ENCODE measurements around the gene SLC25A34. TPM values are rescaled to one million over a fixed set of nuclear protein-coding genes. Genes with fewer than 3 reads are reported as not detected.

Gene SLC25A34
- polyA plus RNA-seq, 1 experiment: 0.46 TPM

- no peaks in the 10 kb centered on the region for H3K9me3 ChIP-seq (ENCODE audit: control insufficient read depth, insufficient read depth, low read length)
- H3K27me3 ChIP-seq (ENCODE audit: control insufficient read depth, insufficient read depth, low read length): no peaks in the 10 kb centered on the region
- TF ChIP-seq CTCF (IDR thresholded peaks at IDR 0.05; ENCODE audit: low read depth, low read length): no peak
- H3K4me3 ChIP-seq (ENCODE audit: low read depth, low read length): no peak overlapping the region
- no peak overlapping the region for H3K27ac ChIP-seq (ENCODE audit: low read depth, low read length)
- POLR2A ChIA-PET: no interaction called here
- CTCF ChIA-PET: no interaction called here
- DNase-seq (ENCODE audit: low read depth, low spot score): no peak
These were observed 49.6 kb downstream of the SLC25A34 start for GRCh38 chr1:15785683-15786082.

- no peak for DNase-seq (ENCODE audit: low read depth, low spot score)
- H3K27ac ChIP-seq (ENCODE audit: low read depth, low read length): peak overlapping the region; percentile 31
- CTCF ChIA-PET: interaction anchor here (0.7 kb wide), 1 partner anchor 140 kb away, joined by 3 read pairs; no protein-coding TSS in a partner anchor
These were observed 50.5 kb downstream of the SLC25A34 start for GRCh38 chr1:15786581-15786980.

GRCh38 chr1:15788624-15789301 lies 52.7 kb downstream of the SLC25A34 start:
- no peak for DNase-seq (ENCODE audit: low read depth, low spot score)
- no peak for TF ChIP-seq CTCF (IDR thresholded peaks at IDR 0.05; ENCODE audit: low read depth, low read length)
- CTCF ChIA-PET: interaction anchor here (0.6 to 0.8 kb wide), 2 partner anchors 21 to 26 kb away, joined by 3 read pairs; no protein-coding TSS in a partner anchor

More at GRCh38 chr1:15786581-15786980, 50.5 kb downstream of the SLC25A34 start:
- no peaks in the 10 kb centered on the region for H3K27me3 ChIP-seq (ENCODE audit: control insufficient read depth, insufficient read depth, low read length)
- POLR2A ChIA-PET: interaction anchor here (0.9 kb wide), 1 partner anchor 26 kb away, joined by 3 read pairs; no protein-coding TSS in a partner anchor
- no peaks in the 10 kb centered on the region for H3K9me3 ChIP-seq (ENCODE audit: control insufficient read depth, insufficient read depth, low read length)
- TF ChIP-seq CTCF (IDR thresholded peaks at IDR 0.05; ENCODE audit: low read depth, low read length): no peak
- no peak overlapping the region for H3K4me3 ChIP-seq (ENCODE audit: low read depth, low read length)

More at GRCh38 chr1:15788624-15789301, 52.7 kb downstream of the SLC25A34 start:
- Histone ChIP-seq H3K27me3 (ENCODE audit: control insufficient read depth, insufficient read depth, low read length) (no peaks in the 10 kb centered on the region), H3K4me3 (ENCODE audit: low read depth, low read length) (no peak overlapping the region), H3K9me3 (ENCODE audit: control insufficient read depth, insufficient read depth, low read length) (no peaks in the 10 kb centered on the region), H3K27ac (ENCODE audit: low read depth, low read length) (peak overlapping the region; percentile 24)
- POLR2A ChIA-PET: interaction anchor here (0.9 to 1.0 kb wide), 2 partner anchors 27 to 29 kb away, joined by 3 to 4 read pairs; no protein-coding TSS in a partner anchor

Other genes starting within 250 kb of the SLC25A34 start
- gene CASP9, start 212.0 kb upstream of the SLC25A34 start, polyA plus RNA-seq (2011; rRNA removed): 10.4 and 10.8 TPM in 2 replicates
- gene DNAJC16, start 209.4 kb upstream of the SLC25A34 start, polyA plus RNA-seq (2011; rRNA removed): 14.0 and 18.4 TPM in 2 replicates
- 0.68 and 0.74 TPM in 2 replicates for gene AGMAT, start 151.2 kb upstream of the SLC25A34 start, polyA plus RNA-seq (2011; rRNA removed)
- gene DDI2, start 118.8 kb upstream of the SLC25A34 start, polyA plus RNA-seq (2011; rRNA removed): 7.8 and 8.7 TPM in 2 replicates
- gene PLEKHM2, start 51.9 kb upstream of the SLC25A34 start, polyA plus RNA-seq (2011; rRNA removed): 24.4 and 37.1 TPM in 2 replicates
- gene TMEM82, start 6.2 kb downstream of the SLC25A34 start, polyA plus RNA-seq (2011; rRNA removed): not detected in 2 replicates
- 122 and 143 TPM in 2 replicates for gene FBLIM1, start 22.5 kb downstream of the SLC25A34 start, polyA plus RNA-seq (2011; rRNA removed)
- 2.7 and 3.0 TPM in 2 replicates for gene UQCRHL, start 71.4 kb downstream of the SLC25A34 start, polyA plus RNA-seq (2011; rRNA removed)
- gene SPEN, start 111.4 kb downstream of the SLC25A34 start, polyA plus RNA-seq (2011; rRNA removed): 5.2 and 5.4 TPM in 2 replicates
- 21.4 and 36.1 TPM in 2 replicates for gene ZBTB17, start 239.8 kb downstream of the SLC25A34 start, polyA plus RNA-seq (2011; rRNA removed)

All from AG04450 (cell line).